ENCODE measurements around the gene BMP6.

DNA sequence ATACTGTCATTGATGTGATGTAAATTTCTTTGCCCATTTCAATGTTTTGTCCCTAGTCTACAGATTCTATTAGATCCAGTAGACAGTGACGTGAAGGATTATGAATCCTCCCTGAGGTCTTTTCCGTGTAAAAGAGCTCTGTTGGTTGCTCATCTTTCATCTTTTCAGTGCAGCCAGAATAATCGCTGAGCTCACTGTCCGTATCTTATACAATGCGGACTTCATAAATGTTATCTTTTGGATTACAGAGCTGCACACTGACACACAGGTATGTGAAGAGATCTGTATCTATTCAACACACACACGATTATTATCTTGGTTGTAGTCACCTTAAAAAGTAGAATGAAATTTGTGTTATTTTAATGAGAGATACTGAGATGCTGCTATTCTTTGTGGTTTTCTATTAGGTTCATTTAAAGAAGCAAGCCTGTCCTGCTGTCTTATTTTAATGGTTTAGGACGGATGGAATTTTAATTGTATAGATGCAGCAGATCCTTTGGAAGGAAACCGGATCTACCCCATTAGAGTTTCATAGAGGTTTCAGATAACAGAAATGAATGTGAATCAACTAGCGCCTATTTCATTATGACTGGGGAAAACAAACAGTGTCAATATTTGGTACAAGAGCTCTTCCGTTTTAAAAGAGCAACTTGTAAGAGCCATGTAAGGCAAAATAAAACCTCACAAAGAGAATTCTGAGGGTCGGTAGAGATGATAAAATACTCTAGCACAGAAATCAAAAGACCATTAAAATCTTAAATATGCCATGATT, 79.4 kb downstream of the BMP6 start:
- TF ChIP-seq CTCF (IDR thresholded peaks at IDR 0.05) (no peak), POLR2A (IDR thresholded peaks at IDR 0.05) (no peak)

All from breast epithelium (tissue), 3 donors.